NB4 (cell line): Measurements from ENCODE around the gene FHIT.
A peak's percentile ranks its signal among the peaks of the same experiment; 100 is the strongest.

Experiments used
- DNase-seq: peaks from one replicate; pipeline ENCODE4 v3.0.0; 2010; ENCODE audit warnings: low read depth
- H3K4me3 ChIP-seq: one replicate; pipeline ENCODE4 v1.5.1; 2011; ENCODE audit warnings: mild to moderate bottlenecking, low read depth, low read length, moderate library complexity
- CTCF ChIP-seq: IDR thresholded peaks from one replicate; pipeline ENCODE4 v1.5.1; 2012; ENCODE audit warnings: low read depth, low read length
- MAX ChIP-seq: IDR thresholded peaks from 2 replicates; pipeline ENCODE4 v1.6.1; 2011; ENCODE audit warnings: low read depth, low read length
- MYC ChIP-seq: IDR thresholded peaks from 2 replicates; pipeline ENCODE4 v1.6.1; 2011; ENCODE audit warnings: low read depth, low read length
- POLR2A ChIP-seq: IDR thresholded peaks from 2 replicates; pipeline ENCODE4 v1.6.1; 2011; ENCODE audit warnings: mild to moderate bottlenecking; ENCODE audit not compliant: insufficient read length; ENCODE audit errors: extremely low read depth

Gene FHIT

GRCh38 chr3:60884005-60884404, 367.2 kb downstream of the FHIT start:
- DNase-seq = no peak
- no peak for TF ChIP-seq POLR2A
- TF ChIP-seq MAX = no peak
- TF ChIP-seq MYC = no peak
- TF ChIP-seq CTCF = no peak
- no peak overlapping the region for H3K4me3 ChIP-seq

GRCh38 chr3:60877188-60877587, 374.1 kb downstream of the FHIT start:
- H3K4me3 ChIP-seq = no peak overlapping the region
- DNase-seq = no peak
- TF ChIP-seq CTCF = no peak
- TF ChIP-seq MYC = no peak
- TF ChIP-seq POLR2A = no peak
- TF ChIP-seq MAX = no peak

GRCh38 chr3:60870396-60870795, 380.9 kb downstream of the FHIT start:
- no peak overlapping the region for H3K4me3 ChIP-seq
- TF ChIP-seq MYC = no peak
- TF ChIP-seq MAX = no peak
- TF ChIP-seq CTCF = no peak
- TF ChIP-seq POLR2A = no peak
- no peak for DNase-seq

- TF ChIP-seq MAX = no peak
- no peak for TF ChIP-seq POLR2A
- no peak for TF ChIP-seq CTCF
- no peak for TF ChIP-seq MYC
- no peak for DNase-seq
- H3K4me3 ChIP-seq = no peak overlapping the region
These were observed 384.1 kb downstream of the FHIT start for GRCh38 chr3:60867200-60867599.

GRCh38 chr3:60856257-60857046, 394.8 kb downstream of the FHIT start:
- TF ChIP-seq MAX = no peak
- TF ChIP-seq CTCF = no peak
- TF ChIP-seq POLR2A = no peak
- no peak for TF ChIP-seq MYC
- H3K4me3 ChIP-seq = no peak overlapping the region
- peak; percentile 85 for DNase-seq
